SHP77 (cell line): ENCODE results near the gene CPLX1.

Experiments
- DNase-seq, 2 experiments: peaks; one replicate each; lab custom pipeline; 2025; lab: John Stamatoyannopoulos, UW

The CPLX1 gene

DNA sequence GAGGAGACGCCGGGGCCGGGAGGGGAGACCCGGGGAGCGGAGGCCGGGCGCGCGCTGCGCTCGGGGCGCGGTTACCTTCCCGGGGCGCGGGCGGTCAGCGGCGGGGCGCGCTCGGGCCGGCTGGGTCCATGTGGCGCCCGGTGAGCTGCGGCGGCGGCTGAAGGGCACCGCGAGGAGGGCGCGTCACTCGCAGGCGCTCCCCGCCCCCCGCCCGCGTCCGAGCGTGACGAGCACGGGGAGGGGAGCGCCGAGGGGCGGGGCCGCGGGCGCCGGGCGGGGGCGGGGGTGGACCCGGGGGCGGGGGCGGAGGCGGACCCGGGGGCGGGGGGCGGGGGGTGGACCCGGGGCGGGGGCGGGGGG lies at the start of gene CPLX1:
Gene CPLX1 (minus strand): TSS at position 159 of the 360 bp plus-strand sequence. CDS start 1,607 bp downstream, outside the sequence.
- DNase-seq, result peak in 1 of 2 experiments; percentile 5

- no peak for DNase-seq
Observed at GRCh38 chr4:874971-875817, 49.3 kb upstream of the CPLX1 start.

DNA sequence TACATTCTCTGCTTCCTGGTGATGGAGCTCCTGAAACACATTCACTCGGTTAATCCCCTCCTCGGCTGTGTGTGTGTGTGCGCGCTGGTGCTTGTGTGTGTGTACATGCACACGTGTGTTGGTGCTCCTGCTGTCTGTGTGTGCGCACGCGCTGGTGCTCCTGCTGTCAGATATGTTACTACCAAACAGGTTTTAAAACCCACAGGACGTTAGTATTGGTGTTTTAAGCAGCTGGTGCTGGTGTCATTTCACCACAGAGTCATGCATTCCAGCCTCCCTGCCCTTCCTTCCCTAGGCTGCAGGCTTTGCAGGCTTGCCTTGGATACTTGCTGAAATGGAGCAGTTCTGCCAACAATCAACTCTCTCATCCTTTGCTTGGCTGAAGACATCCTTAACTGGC lies 48.1 kb upstream of the CPLX1 start:
- DNase-seq, result no peak

DNA sequence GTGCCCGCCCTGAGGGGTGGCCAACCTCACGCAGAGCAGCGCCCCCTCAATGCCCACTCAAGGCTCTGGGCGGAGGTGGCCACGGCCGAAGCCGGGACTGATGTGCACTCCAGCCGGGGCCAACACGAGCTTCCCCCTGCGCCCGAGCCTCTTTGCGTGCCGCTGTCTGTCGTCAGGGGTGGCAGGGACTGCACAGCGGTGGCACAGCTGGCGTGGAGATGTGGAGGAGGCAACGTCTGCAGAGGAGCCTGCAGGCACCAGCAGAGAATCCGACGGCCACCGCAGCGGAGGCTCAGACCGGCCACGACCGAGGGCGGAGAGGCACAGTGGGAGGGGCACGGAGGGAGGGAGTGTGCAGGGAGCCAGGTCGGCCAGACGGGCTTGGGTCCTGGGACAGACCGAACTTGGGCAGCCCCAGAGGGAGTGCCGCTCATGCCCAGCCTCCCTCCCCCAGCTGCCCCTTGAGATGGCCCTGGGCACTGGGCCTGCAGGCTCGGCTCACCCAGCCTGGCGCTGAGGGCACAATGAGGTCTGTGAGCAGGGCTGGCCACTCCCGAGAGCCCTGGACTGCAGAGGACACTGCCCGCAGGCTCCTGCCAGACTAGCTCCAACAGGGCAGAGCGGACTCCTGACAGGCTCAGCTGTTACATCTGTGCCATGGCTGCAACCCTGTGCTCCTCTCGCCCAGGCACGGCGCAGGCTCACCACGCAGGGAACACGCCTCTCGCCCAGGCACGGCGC lies 46.5 kb upstream of the CPLX1 start:
- DNase-seq, result no peak

DNA sequence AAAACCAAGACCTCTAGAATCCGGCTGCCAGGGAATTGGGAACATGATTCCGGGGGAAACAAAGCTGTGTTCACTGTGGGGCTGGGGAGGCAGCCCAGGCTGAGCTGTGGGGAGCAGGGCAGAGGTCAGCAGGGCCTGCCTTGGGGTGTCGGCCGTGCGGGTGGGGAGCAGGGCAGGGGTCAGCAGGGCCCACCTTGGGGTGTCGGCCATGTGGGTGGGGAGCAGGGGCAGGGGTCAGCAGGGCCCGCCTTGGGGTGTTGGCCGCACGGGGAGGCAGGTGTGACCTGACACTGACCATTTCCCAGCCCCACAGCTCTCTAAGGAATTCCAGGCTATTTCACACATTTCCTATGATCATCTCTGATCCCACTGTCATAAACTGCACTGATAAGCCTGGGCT lies 45.6 kb upstream of the CPLX1 start:
- DNase-seq, result no peak

DNA sequence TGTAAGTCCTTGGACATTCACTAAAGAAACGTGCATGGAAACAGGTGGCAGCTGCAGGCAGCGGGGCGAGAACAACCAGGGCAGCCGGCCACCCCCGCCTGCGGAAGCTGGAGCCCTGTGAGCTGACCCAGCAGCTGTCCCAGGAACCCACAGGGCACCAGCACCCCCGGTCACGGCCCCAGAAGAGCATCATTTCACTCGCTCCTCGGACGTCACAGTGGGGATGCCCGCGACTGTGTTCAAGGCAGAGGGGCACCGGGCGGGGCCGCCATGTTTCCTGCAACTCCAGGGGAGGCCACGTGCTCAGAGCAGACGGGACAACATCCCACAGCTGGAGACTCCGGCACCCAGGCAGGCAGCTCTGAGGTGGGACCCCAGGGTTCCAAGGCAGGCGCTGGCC lies 45.0 kb upstream of the CPLX1 start:
- DNase-seq, result no peak

DNA sequence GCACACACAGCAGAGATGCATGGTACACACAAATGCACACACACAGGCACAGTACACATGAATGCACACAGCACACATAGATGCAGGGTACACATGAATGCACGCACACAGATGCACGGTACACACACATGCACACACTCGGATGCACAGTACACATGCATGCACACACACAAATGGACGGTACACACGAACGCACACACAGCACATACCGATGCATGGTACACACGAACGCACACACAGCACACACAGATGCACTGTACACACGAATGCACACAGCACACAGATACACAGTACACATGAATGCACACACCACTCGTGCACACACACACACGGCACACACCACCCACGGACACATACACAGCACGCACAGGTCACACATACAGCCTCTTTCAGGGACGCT lies 43.8 kb upstream of the CPLX1 start:
- DNase-seq, result no peak

DNA sequence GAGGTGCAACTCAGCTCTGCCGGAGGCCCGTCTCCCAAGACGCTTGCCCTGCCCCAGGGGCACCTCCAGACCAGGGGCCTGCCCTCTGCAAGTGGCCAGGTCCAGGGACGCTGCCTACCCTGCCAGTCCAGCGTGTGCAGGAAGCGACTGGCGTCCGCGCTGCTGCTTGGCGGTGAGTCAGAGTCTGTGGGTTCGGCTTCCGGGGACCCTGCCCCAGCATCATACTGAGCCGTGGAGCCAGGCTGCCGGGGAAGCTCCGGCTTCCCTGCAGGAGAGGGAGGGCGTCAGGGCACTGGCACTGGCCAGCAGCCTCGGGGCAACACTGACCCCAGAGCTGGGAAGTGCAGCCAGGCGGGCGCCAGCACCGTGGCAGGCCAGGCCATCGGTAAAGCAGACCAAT lies 42.5 kb upstream of the CPLX1 start:
- DNase-seq, result no peak

- DNase-seq, result no peak
Observed at GRCh38 chr4:867526-868250, 41.8 kb upstream of the CPLX1 start.

DNA sequence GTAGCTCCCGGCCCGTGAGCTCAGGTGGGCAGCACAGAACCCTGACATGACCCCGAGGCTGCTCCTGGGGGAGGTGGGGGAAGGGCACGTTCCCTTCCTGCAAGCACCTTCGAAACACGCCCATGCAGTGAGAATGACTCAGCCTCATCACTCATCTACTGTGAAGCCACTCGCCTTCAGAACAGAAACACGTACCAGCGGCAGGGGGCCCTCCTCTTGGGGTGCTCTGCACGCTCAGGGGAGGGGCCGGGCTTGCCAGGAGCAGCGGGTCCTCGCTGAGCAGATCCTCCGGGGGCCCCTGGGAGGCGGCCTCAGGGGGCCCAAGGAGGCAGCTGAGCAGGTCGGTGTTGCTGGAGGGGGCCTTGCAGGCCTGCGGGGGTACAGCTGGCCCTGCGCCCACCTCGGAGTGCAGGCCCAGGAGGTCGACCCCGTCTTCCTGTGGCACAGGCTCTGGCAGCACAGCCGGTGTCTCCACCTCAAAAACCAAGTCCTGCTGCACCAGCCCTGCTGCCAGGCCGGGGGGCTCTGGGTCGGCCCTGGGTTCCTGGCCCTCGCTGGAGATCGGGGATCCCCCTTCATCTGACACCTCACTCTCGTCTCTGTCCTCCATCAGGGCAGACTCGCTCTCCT lies 40.9 kb upstream of the CPLX1 start:
- DNase-seq, result no peak

GRCh38 chr4:866068-866760 lies 40.3 kb upstream of the CPLX1 start:
- DNase-seq, result no peak

DNA sequence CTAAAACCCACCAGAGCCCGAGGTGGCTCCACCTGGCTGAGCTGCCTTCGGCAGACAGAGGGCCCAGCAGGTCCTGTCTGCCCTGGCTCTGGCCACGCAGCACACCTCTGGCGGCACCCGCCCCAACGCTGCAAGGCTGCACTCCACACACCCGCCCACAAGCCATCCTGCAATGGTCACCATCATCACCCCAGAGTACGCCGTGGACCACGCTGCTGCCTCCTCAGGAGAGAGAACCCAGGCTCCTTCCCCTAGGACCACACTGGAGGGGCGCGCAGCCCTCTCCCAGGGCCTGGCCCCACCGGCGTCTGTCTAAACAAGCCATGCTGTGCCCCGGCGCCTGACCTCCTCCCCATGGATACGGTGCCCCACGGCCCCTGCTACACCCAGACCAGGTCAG lies 39.6 kb upstream of the CPLX1 start:
- DNase-seq, result no peak

DNA sequence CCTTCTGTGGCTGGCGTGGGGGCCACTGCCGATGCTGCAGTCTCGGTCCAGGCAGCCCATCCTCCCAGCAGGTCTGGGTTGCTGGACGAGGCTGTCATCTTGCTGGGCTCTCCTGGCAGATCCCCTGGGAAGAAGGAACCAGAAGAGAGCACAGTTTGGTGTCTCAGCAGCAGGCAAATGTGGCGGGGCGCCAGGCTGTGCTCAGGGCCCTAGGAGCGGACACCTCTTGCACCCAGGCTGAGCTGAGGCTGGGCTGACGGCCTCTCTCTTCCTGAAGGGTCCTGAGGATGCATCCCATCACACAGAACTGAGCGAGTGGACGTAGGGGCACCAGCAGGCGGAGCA lies 39.2 kb upstream of the CPLX1 start:
- no peak for DNase-seq

- no peak for DNase-seq
Observed at GRCh38 chr4:864456-865120, 38.7 kb upstream of the CPLX1 start.

- DNase-seq, result no peak
Observed at GRCh38 chr4:860561-860960, 34.6 kb upstream of the CPLX1 start.

DNA sequence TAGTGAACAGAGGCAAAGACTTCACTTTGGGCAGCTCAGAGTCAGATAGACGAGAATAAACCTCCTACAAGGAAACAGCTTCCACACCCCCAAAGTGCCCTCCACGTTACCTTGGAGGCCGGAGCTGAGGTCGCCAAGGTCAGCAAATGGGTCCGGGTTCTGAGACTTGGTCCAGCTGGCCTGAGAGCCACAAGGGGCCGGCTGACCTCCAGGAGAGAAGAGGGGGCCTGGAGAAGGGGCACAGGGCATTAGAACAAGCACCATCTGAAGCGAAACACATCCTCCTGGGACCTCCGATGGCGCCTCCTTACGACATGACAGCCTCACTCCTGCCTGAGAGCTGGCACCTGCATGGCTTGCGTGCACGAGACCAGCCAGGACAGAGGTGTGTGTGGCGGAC lies 33.6 kb upstream of the CPLX1 start:
- DNase-seq, result no peak

- DNase-seq, result no peak
Observed at GRCh38 chr4:858831-859451, 33.0 kb upstream of the CPLX1 start.

DNA sequence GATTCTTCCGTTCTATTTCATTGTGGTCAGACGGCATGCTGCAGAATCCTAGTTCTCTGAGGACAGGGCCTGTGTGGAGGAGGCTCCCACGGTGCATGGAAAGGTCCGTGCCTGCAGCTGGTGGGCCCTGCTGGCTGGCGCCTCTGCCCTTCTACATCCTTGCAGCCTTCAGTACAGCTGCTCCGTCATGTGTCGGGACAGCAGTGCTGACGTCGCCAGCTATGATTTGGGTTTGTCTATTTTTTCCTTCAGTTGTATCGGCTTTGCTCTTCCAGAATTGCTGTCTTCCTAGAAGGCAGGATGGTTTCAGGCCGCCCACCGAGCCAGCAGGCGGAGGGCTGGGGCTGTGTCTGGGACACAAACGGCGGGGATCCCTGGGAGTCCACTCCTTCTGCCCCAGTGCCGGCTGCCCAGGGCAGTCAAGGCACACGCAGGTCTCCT lies 32.1 kb upstream of the CPLX1 start:
- no peak for DNase-seq

- DNase-seq, result no peak
Observed at GRCh38 chr4:857461-857860, 31.5 kb upstream of the CPLX1 start.

DNA sequence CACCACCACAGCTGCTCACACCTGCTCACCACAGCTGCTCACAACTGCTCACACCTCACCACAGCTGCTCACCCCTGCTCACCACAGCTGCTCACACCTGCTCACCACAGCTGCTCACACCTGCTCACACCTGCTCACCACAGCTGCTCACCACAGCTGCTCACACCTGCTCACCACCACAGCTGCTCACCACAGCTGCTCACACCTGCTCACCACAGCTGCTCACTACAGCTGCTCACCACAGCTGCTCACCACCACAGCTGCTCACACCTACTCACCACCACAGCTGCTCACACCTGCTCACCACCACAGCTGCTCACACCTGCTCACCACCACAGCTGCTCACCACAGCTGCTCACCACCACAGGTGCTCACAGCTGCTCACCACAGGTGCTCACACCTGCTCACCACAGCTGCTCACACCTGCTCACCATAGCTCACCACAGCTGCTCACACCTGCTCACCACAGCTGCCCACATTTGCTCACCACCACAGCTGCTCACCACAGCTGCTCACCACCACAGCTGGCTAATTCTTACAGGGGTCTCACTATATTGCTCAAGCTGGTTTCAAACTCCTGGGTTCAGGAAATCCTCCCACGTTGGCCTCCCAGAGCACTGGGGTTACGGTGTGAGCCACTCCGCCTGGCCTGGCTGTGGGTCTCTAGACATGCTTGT lies 30.4 kb upstream of the CPLX1 start:
- no peak for DNase-seq
